SK-N-SH (cell line): ENCODE measurements around the gene SYNPO2.

ENCODE experiments used
- CHD2 ChIP-seq: fragments of 150-350 bp; IDR thresholded peaks from 2 replicates; pipeline ENCODE4 v1.6.1; 2018; ENCODE audit warnings: low read length; ENCODE audit not compliant: partially characterized antibody
- CTCF ChIP-seq: fragments of 200-600 bp; sonication (generic); IDR thresholded peaks from 2 replicates; pipeline ENCODE4 v1.6.1; 2017; ENCODE audit warnings: antibody characterized with exemption, mild to moderate bottlenecking, moderate library complexity
- ELF1 ChIP-seq: IDR thresholded peaks from 2 replicates; pipeline ENCODE4 v1.4.0; 2012
- MXI1 ChIP-seq: IDR thresholded peaks from 2 replicates; pipeline ENCODE4 v1.6.1; 2012; ENCODE audit warnings: mild to moderate bottlenecking, low read depth, low read length, improper control_type of control experiment
- POLR2AphosphoS5 ChIP-seq: IDR thresholded peaks from 2 replicates; pipeline ENCODE4 v1.6.1; 2012; ENCODE audit warnings: low read depth, low read length
- RCOR1 ChIP-seq: fragments of 150-350 bp; IDR thresholded peaks from 2 replicates; pipeline ENCODE4 v1.6.1; 2017; ENCODE audit warnings: antibody characterized with exemption, low read length
- RFX5 ChIP-seq: IDR thresholded peaks from 2 replicates; pipeline ENCODE4 v1.6.1; 2012; ENCODE audit warnings: mild to moderate bottlenecking, improper control_type of control experiment, low read length
- TAF1 ChIP-seq: IDR thresholded peaks from 2 replicates; pipeline ENCODE4 v1.6.1; 2012; ENCODE audit warnings: low read depth, mild to moderate bottlenecking, low read length, moderate library complexity, borderline replicate concordance
- USF2 ChIP-seq: fragments of 150-350 bp; IDR thresholded peaks from 2 replicates; pipeline ENCODE4 v1.6.1; 2017; ENCODE audit warnings: antibody characterized with exemption, low read length, low read depth, borderline replicate concordance

GRCh38 chr4:118921786-118922185 lies 33.1 kb downstream of the SYNPO2 start:
- TF ChIP-seq TAF1 (no peak), RCOR1 (no peak), POLR2AphosphoS5 (no peak), CTCF (no peak), MXI1 (no peak), USF2 (no peak), ELF1 (no peak), RFX5 (no peak), CHD2 (no peak)
